Activated CD4-positive, alpha-beta T cell treated with anti-CD3 and anti-CD28 coated beads, Interleukin-2, amount 50 U/mL, for 24 hours (primary cell): Measurements from ENCODE around the gene WNT3.
A peak's percentile ranks its signal among the peaks of the same experiment; 100 is the strongest.

Experiments used
- DNase-seq, 2 donors: peaks; one replicate each; pipeline ENCODE4 v3.0.0-alpha.2; 2020; ENCODE audit warnings: low read depth in 1 of 2, low spot score in 1 of 2

WNT3 gene

DNA sequence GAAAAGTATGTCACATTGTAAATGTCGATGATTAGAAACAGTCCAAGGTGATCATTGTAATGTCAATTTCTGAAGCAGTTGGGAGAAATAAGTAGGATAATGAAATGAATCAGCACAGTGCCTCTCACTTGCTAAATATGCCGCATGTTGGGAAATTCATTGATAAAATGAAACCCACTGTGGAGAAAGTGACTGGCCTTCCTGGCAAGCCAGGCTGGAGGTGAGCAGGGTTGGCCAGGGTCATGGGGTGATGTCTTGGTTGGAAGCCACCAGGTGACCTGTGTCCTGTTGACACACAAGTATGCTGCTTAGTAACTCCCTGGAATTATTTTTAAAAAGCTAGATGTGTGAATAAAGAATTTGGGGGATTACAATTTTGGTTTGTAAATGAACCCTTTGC, 18.0 kb upstream of the WNT3 start:
- DNase-seq, result no peak

GRCh38 chr17:46834846-46835245, 16.4 kb upstream of the WNT3 start:
- DNase-seq, result no peak

DNA sequence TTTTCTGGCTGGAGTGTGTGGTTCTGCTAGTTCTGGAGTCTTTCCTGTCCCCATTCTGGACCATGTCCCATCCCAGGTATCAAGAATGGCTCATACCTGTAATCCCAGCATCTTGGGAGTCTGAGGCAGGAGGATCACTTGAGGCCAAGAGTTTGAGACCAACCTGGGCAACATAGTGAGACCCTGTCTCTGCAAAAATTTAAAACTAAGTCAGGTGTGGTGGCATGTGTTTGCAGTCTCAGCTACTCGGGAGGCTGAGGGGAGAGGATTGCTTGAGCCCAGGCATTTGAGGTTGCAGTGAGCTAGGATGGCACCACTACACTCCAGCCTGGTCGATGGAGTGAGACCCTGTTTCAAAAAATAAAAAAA, 15.3 kb upstream of the WNT3 start:
- DNase-seq, result no peak

DNA sequence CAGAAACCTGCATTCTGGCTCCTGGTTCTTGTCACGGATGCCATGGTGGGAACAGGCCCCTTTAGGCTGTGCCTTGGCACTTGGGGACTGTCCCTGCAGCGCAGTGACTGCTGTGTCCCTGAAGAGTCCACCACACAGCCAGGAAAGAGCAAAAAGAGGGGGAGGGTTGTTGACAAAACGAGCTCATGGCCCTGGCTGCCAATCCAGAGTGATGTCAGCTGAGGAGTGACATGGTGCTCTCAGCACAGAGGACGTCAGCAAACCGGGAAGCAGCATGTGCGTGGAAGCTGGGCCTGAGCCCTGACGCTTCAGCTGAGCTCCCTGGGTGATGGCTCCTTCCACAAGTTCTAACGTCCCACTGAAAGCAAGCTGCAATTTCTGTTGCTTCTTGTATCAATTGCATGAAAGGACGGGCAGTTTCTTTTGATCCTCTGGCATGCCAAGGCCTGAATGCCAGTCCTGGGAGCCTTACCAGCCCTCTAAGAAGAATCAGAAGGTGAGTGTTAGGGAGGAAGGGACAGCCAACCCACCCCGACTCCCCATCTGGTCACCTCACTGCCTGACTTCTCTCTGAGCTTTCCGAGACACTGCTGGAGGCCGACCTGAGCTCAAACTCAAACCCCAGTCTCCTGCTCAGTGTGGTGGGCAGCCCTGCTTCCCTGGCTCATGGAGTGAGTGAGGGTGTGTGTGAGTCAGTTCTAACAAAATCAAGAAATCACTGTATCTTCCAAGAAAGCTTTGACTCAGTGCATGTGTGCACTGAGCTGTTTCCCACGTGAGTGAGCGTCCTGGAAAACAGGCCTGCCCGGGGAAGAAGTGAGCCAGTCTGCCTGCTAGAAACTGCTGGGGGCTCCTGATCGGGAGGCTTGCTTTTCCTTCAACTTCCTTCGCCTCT, 14.7 kb upstream of the WNT3 start:
- DNase-seq, result no peak

DNA sequence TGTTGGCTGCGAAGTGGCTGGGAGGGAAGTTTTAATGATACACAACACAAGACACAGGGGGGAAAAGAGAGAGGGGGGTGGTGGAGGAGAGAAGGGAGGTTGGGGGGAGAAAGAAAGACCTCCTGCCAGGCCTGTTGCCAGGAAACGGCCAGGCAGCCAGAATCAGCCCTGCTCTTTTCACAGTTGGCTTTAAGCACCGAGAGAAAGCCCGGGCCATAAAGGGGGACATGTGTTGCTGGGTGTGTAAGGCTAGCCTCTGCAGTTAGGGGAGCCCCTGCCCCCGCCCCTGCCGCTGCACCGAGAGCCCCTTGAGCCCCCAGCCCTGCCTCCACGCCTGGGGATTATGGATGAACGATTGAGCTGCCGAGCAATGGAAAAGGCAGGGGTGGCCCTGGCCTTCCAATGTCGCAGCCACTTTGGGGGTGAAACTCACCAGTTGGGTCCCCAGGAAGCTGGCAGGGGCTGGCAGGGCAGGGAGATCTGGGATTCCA, 13.9 kb upstream of the WNT3 start:
- DNase-seq, result no peak

DNA sequence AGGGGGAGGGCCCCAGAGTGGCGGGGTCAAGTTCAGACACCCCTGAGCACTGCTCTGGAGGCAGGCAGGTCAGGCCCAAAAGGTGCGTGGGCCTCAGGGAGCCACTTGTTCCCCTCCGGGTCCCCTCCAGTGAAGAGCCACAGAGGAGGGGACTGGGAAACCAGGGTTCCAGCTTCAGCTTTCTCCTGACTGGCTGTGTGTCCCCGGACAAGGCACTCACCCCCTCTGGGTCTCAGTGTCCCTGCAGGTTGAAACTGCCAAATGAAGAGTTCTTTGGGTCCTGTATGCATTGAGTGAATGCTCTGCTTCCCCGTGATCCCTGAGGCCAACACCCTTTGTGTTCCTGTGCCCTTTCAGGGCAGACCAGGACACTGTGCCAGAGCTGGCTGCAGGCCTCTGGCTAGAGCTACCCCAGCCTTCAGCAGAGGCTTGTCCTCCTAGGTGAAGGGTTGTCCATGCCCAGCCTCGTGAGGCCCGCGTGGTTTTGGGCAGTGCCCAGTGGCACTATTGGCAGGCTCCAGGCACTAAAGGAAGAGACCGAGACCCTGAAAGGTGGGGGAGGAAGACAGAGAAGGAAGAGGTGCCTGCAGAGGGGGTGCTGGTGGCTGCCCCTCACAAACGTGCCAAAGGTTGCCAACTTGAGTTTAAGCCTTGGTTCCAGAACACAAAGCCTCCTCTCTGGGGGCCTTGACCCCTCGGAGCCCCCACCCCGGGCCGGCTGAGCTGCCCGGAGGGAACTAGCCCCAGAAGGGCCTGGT, 13.3 kb upstream of the WNT3 start:
- DNase-seq, result no peak

GRCh38 chr17:46827274-46827673, 8.8 kb upstream of the WNT3 start:
- no peak for DNase-seq

DNA sequence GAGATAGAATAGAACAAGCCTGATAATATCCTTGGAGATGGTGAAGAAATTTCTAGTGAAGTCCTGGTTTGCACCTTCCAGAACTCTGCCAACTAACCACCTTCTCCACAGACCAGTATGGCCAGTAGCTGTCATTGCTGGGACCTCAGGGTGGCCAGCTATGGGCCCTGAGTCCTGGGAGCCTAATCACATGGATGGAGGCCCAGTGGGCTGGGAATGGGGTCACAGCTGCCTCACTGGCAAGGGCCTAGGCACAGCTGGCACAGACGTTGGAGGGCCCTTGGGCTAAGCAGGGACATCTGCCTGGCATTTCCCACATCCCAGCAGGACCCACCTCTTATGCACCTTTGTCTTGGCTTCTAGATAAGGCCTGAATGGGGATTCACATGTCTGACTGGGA, 7.6 kb upstream of the WNT3 start:
- DNase-seq, result no peak

GRCh38 chr17:46823657-46824056, 5.2 kb upstream of the WNT3 start:
- DNase-seq, result no peak

GRCh38 chr17:46822388-46822921, 4.0 kb upstream of the WNT3 start:
- DNase-seq, result peak in 1 of 2 donors; percentile 18

DNA sequence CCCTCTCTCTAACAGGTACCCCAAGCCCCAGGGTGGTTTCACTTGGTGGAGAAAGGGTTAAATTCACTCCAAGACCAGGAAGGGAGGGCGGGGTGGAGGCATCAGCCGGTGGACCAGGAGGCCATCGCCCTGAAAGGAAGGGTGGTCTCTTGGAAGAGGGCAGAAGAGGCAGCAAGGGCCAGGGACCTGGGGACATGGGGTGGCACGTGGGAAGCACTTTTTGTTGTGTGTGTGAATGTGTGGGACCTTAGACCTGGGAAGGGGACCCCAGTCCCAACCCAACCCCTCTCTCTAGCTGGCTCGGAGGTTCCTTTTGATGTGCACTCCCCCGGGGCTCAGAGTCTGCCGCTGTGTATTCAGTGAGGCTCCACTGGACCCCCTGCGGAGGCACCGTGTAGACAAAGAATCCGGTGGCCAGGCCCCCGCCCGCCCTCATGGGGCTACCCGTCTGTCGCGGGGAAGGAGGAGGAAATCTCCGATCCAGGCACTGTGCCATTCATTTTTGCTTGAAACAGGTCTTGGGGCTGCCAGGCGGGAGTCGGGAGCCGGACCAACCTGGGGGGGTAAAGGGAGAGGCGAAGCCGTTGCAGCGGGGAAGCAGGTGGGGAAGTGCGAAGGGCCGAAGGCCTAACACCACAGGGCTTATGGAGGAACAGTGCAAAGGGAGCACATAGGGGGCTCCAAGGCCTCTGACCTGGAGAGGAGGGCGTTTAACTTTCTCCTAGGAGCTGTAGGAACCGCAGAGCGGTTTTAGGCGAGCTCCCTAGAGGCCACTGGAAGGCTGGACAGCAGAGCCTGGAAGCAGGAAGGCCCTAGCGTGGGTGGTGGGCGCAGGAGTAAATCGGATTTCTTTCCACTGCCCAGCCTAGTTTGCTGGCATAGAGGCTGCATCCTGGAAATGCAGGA, 3.2 kb upstream of the WNT3 start:
- no peak for DNase-seq

DNA sequence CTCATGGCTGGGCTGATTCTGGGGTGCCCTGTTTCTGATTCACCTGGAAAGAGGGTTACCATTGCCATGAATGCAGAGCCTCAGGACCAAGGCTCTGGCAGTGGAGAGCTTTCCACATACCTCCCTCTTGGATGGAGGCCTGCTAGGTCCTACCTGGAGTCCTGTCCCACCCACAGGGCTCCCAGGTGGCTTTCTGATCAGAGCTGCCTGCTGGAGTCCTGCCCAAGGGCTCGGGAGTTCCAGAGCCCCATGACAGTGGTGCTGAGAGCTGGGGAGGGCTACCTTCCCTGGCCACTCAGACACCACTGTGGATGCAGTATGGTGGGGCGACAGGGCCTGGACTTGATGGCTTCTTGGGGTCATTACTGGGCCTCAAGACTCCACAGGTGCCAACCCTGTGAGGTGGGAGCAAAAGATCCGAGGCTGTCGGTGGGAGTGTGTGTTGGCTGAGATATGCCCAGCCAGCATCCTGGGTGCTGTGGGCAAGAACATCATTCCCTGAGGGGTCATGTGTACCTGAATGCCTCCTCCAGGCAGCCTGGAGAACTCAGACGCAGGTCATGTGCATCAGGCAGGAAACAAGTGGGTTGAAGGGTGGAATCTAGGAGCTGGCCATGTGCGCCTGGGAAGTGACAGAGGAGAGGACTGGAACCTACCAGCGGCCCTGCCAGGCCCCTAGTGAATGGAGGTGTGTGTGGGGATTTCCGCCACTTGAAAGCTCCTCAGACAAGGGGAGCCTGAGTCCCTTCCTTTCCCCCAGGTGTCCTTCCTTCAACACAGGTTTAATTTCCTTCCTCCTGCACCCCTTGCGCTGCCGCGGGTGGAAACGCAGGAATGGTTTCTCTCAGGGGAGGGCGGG, 2.3 kb upstream of the WNT3 start:
- DNase-seq, result no peak

- no peak for DNase-seq
These were observed 1.4 kb upstream of the WNT3 start for GRCh38 chr17:46819906-46820351.

DNA sequence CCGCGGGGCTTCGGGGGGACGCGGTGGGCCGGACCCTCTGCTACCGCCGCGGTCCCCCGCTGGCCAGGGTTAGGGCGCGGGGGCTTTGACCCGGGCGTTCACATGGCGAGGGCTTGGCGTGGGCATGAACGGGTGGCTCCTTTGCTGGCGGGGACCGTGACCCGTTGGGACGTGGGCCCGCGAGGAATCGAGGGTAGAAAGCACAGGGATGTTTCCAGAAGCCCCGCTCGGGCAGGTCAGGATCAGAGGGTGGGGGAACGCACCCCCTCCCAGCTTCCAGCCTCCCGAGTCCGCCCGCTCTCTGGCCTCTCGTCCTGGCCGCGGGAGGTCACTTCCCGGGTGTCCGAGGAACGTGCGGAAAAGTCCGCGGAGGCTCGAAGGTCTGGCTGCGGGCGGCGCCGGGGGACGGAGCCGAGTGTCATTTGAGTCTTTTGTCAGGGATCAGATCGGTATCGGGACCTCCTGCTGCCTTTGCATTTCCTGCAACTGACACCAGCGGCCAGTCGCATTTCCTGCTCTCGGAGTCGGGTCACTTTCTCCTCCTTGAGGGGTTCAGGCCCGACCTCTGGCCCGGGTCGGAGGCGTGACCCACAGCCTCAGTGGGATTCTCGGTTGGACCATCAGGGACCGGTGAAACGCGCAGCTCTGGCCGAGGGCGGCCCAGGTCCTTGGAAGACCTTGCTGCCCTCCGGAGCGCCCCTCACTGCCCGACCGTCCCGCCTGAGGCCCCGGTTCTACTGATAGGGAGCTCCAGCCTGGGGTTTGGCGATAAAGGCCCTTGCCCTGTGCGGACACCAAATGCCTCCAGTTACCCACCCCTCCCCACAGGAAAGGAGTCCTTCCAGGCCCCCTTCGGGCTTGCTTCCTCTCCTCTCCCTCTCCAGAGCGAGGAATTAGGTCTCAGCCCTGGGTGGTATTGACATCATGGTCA, 702 bp upstream of the WNT3 start:
- no peak for DNase-seq

- no peak for DNase-seq
These were observed 637 bp downstream of the WNT3 start for GRCh38 chr17:46817901-46818209.

DNA sequence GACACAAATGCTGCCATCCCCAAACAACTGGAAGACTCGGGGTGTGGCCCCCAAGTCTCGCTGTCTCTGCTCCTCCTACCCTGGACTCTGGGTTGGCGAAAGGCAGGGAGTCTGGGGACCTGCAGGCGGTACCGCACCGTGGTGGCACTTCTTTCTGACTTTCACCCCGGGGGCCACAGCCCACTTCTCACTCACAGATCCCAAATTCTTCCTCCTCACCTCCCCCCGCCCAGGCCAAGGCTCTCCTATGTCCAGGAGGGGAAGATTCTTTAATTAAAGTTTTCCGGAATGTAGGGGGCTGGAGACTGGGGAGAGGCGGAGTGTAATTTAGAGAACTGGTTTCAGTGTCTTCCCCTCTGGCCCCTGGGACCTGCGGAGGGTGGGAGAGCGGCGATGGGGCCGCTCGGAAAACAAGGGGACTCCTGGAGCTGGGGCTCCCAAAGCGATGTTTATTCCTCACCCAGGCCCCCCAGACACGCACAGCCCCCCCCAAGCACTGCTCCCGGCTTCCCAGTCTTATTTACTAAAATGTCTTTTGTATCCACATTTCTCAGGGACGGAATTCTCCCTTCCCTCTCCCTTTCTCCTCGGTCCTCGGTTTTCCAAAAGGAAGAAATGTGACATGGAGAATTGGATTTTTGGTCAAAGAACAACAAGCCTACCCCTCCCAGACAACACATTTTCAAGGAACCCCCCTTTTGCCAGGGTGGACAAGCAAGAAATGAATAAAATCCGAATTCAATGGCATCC, 1.2 kb downstream of the WNT3 start:
- no peak for DNase-seq

- no peak for DNase-seq
These were observed 2.8 kb downstream of the WNT3 start for GRCh38 chr17:46815474-46816353.
